HG03039 (cell line): Measurements from ENCODE around the gene TAF1C.

ENCODE experiments used
- ATAC-seq: cut with Tn5 transposase; IDR thresholded peaks from one replicate; pipeline ENCODE4 v1.9.1; 2021; ENCODE audit warnings: mild to moderate bottlenecking, moderate library complexity; ENCODE audit not compliant: unreplicated experiment

The TAF1C gene

GRCh38 chr16:84136331-84137125 lies 50.3 kb downstream of the TAF1C start:
- no peak for ATAC-seq

GRCh38 chr16:84132527-84133285 lies 54.2 kb downstream of the TAF1C start:
- no peak for ATAC-seq

GRCh38 chr16:84131117-84131516 lies 55.7 kb downstream of the TAF1C start:
- no peak for ATAC-seq
